Measurements from ENCODE around the gene MCEMP1. TPM values are rescaled to one million over a fixed set of nuclear protein-coding genes. Genes with fewer than 3 reads are reported as not detected.
"Not testable (repeated sequence)": the region's sequence is repeated elsewhere in the genome, so short reads cannot be mapped to it uniquely, and the experiment has no call there.

Gene MCEMP1
- total and polyA plus RNA-seq, 2 donors from 2014 or later: 0.28 to 0.38 TPM

DNA sequence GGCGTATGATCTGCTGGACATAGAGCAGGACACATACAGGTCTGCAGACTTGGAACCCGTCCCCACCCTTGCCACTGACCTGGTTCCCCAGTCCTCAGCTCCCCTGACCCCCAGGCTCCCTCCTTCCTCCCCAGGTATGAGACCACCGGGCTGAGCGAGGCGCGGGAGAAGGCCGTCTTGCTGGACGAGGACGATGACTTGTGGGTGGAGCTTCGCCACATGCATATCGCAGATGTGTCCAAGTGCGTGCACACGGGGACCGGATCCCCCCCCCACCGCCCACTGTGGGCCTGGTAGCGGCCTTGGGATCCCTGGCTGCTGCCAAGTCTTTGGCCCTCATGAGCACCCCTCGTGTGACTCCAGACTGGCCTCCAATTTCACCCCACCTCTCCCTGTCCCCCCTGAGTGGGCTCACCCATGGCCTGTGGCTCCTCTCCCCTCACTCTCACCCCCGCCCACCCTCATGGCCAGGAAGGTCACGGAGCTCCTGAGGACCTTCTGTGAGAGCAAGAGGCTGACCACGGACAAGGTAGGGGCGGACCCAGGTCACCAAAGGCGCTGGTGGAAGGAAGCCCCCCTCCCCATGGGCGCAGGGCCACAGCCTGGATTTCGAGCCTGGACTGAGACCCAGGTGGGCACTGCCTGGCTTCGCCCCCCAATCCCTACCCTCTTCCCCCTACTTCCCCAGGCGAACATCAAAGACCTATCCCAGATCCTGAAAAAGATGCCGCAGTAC lies 34.4 kb upstream of the MCEMP1 start:
- Histone ChIP-seq H3K27me3 (ENCODE audit: control insufficient read depth, insufficient read depth, low read length) (no peaks in the 10 kb centered on the region), H3K4me3 (ENCODE audit: low read length in 3 of 3) (no peak overlapping the region), H3K9me3 (ENCODE audit: control insufficient read depth in 2 of 3, insufficient read depth in 1 of 3, low read length in 3 of 3) (no peaks in the 10 kb centered on the region), H3K4me1 (ENCODE audit: control insufficient read depth in 2 of 3, insufficient read depth in 2 of 3, low read depth in 1 of 3, low read length in 3 of 3) (peaks cover 0 to 5% (median 0%) of the 10 kb centered on the region in 3 donors), H3K9ac (ENCODE audit: low read length in 3 of 3) (no peak overlapping the region), H3K27ac (ENCODE audit: low read depth in 2 of 2, low read length in 2 of 2) (no peak overlapping the region), H3K36me3 (ENCODE audit: control insufficient read depth in 2 of 3, insufficient read depth in 3 of 3, low read length in 3 of 3) (peaks cover 0 to 10% (median 5%) of the 10 kb centered on the region in 3 donors)
- FAIRE-seq (no peak), DNase-seq (no peak)
- intact Hi-C loops (cut with DNase I): no loop called here
- TF ChIP-seq, protein P1, sequence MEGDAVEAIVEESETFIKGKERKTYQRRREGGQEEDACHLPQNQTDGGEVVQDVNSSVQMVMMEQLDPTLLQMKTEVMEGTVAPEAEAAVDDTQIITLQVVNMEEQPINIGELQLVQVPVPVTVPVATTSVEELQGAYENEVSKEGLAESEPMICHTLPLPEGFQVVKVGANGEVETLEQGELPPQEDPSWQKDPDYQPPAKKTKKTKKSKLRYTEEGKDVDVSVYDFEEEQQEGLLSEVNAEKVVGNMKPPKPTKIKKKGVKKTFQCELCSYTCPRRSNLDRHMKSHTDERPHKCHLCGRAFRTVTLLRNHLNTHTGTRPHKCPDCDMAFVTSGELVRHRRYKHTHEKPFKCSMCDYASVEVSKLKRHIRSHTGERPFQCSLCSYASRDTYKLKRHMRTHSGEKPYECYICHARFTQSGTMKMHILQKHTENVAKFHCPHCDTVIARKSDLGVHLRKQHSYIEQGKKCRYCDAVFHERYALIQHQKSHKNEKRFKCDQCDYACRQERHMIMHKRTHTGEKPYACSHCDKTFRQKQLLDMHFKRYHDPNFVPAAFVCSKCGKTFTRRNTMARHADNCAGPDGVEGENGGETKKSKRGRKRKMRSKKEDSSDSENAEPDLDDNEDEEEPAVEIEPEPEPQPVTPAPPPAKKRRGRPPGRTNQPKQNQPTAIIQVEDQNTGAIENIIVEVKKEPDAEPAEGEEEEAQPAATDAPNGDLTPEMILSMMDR (IDR thresholded peaks at IDR 0.05; ENCODE audit: borderline replicate concordance, extremely low read depth, insufficient read depth): no peak

DNA sequence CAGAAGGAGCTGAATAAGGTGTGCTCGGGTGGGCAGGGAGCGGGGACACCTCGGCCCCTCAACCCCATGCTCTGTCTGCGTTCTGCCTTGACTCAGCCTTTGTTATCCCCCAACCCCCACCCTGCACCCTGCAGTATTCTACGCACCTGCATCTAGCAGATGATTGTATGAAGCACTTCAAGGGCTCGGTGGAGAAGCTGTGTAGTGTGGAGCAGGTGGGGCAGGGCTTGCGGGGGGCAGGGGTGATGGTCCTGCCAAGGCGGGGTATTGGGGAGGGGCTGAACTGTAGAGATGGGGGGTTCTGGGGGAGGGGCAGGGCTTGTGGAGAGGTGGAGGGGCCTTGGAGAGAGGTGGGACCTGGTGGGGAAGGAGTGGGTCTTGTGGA lies 33.9 kb upstream of the MCEMP1 start:
- FAIRE-seq (no peak), DNase-seq (no peak)
- Histone ChIP-seq H3K9ac (ENCODE audit: low read length in 3 of 3) (no peak overlapping the region), H3K4me1 (ENCODE audit: control insufficient read depth in 2 of 3, insufficient read depth in 2 of 3, low read depth in 1 of 3, low read length in 3 of 3) (peaks cover 0 to 3% (median 0%) of the 10 kb centered on the region in 3 donors), H3K27me3 (ENCODE audit: control insufficient read depth, insufficient read depth, low read length) (no peaks in the 10 kb centered on the region), H3K4me3 (ENCODE audit: low read length in 3 of 3) (no peak overlapping the region), H3K36me3 (ENCODE audit: control insufficient read depth in 2 of 3, insufficient read depth in 3 of 3, low read length in 3 of 3) (peaks cover 0 to 10% (median 5%) of the 10 kb centered on the region in 3 donors), H3K27ac (ENCODE audit: low read depth in 2 of 2, low read length in 2 of 2) (no peak overlapping the region), H3K9me3 (ENCODE audit: control insufficient read depth in 2 of 3, insufficient read depth in 1 of 3, low read length in 3 of 3) (no peaks in the 10 kb centered on the region)
- TF ChIP-seq, protein P1 (IDR thresholded peaks at IDR 0.05; ENCODE audit: borderline replicate concordance, extremely low read depth, insufficient read depth): no peak
- intact Hi-C loops (cut with DNase I): no loop called here

DNA sequence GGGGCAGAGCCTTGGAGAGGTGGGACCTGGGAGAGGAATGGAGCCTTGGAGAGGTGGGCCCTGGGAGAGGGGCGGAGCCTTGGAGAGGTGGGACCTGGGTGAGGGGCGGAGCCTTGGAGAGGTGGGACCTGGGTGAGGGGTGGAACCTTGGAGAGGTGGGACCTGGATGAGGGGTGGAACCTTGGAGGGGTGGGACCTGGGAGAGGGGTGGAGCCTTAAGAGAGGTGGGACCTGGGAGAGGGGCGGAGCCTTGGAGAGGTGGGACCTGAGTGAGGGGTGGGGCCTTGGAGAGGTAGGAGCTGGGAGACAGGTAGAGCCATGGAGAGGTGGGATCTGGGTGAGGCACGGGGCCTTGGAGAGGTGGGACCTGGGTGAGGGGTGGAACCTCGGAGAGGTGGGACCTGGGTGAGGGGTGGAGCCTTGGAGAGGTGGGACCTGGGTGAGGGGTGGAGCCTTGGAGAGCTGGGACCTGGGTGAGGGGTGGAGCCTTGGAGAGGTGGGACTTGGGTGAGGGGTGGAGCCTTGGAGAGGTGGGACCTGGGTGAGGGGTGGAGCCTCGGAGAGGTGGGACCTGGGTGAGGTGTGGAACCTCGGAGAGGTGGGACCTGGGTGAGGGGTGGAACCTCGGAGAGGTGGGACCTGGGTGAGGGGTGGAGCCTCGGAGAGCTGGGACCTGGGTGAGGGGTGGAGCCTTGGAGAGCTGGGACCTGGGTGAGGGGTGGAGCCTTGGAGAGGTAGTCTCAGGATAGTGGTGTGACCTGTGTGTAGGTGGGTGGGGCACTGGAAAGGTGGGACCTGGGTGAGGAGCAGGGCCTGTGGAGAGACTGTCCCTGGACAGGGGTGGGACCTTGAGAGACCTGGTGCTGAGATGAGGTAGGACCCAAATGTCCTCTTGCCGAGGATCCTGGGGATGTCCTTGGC lies 33.0 kb upstream of the MCEMP1 start:
- not testable (repeated sequence) for H3K36me3 ChIP-seq (ENCODE audit: control insufficient read depth in 2 of 3, insufficient read depth in 3 of 3, low read length in 3 of 3); FAIRE-seq; H3K9ac ChIP-seq (ENCODE audit: low read length in 3 of 3)

DNA sequence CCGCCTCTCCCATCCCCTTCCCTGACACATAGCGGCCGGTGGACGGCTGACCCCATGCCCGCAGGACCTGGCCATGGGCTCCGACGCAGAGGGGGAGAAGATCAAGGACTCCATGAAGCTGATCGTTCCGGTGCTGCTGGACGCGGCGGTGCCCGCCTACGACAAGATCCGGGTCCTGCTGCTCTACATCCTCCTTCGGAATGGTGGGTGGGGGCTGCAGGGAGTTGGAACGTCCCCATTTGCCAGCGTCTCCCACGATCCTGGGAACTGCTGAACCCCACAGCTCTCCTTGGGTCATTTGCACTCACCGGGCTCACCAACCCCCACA lies 32.4 kb upstream of the MCEMP1 start:
- no peaks in the 10 kb centered on the region for H3K9me3 ChIP-seq (ENCODE audit: control insufficient read depth in 2 of 3, insufficient read depth in 1 of 3, low read length in 3 of 3)
- DNase-seq (no peak), FAIRE-seq (no peak)
- H3K4me3 ChIP-seq (ENCODE audit: low read length in 3 of 3): no peak overlapping the region
- intact Hi-C loops (cut with DNase I): no loop called here
- H3K9ac ChIP-seq (ENCODE audit: low read length in 3 of 3): no peak overlapping the region
- H3K27me3 ChIP-seq (ENCODE audit: control insufficient read depth, insufficient read depth, low read length): no peaks in the 10 kb centered on the region
- TF ChIP-seq, protein P1 (IDR thresholded peaks at IDR 0.05; ENCODE audit: borderline replicate concordance, extremely low read depth, insufficient read depth): no peak
- peaks cover 0 to 3% (median 0%) of the 10 kb centered on the region in 3 donors for H3K4me1 ChIP-seq (ENCODE audit: control insufficient read depth in 2 of 3, insufficient read depth in 2 of 3, low read depth in 1 of 3, low read length in 3 of 3)
- H3K36me3 ChIP-seq (ENCODE audit: control insufficient read depth in 2 of 3, insufficient read depth in 3 of 3, low read length in 3 of 3): peaks cover 0 to 10% (median 5%) of the 10 kb centered on the region in 3 donors
- H3K27ac ChIP-seq (ENCODE audit: low read depth in 2 of 2, low read length in 2 of 2): no peak overlapping the region

More for the DNA sequence above, 33.0 kb upstream of the MCEMP1 start:
- H3K27ac ChIP-seq (ENCODE audit: low read depth in 2 of 2, low read length in 2 of 2); H3K4me3 ChIP-seq (ENCODE audit: low read length in 3 of 3); H3K4me1 ChIP-seq (ENCODE audit: control insufficient read depth in 2 of 3, insufficient read depth in 2 of 3, low read depth in 1 of 3, low read length in 3 of 3); intact Hi-C loops (cut with DNase I); H3K9me3 ChIP-seq (ENCODE audit: control insufficient read depth in 2 of 3, insufficient read depth in 1 of 3, low read length in 3 of 3); H3K27me3 ChIP-seq (ENCODE audit: control insufficient read depth, insufficient read depth, low read length); DNase-seq: not testable (repeated sequence)
